HEK293T (cell line): ENCODE data around the gene PRDM16.

Source experiments
- ELF4 ChIP-seq: fragments of 450-650 bp; IDR thresholded peaks from 2 replicates; pipeline ENCODE4 v1.6.1; 2017; ENCODE audit warnings: antibody characterized with exemption
- FOXK2 ChIP-seq: fragments of 450-650 bp; IDR thresholded peaks from 2 replicates; pipeline ENCODE4 v1.6.1; 2016; ENCODE audit warnings: mild to moderate bottlenecking
- FOXM1 ChIP-seq: fragments of 450-650 bp; IDR thresholded peaks from 2 replicates; pipeline ENCODE4 v1.6.1; 2017; ENCODE audit warnings: mild to moderate bottlenecking, borderline replicate concordance
- LEF1 ChIP-seq: fragments of 450-650 bp; IDR thresholded peaks from 2 replicates; pipeline ENCODE4 v1.6.1; 2017; ENCODE audit warnings: mild to moderate bottlenecking, borderline replicate concordance
- TARDBP ChIP-seq: fragments of 450-650 bp; IDR thresholded peaks from 2 replicates; pipeline ENCODE4 v1.6.1; 2016
- ZNF384 ChIP-seq: fragments of 450-650 bp; IDR thresholded peaks from 2 replicates; pipeline ENCODE4 v1.6.1; 2016

DNA sequence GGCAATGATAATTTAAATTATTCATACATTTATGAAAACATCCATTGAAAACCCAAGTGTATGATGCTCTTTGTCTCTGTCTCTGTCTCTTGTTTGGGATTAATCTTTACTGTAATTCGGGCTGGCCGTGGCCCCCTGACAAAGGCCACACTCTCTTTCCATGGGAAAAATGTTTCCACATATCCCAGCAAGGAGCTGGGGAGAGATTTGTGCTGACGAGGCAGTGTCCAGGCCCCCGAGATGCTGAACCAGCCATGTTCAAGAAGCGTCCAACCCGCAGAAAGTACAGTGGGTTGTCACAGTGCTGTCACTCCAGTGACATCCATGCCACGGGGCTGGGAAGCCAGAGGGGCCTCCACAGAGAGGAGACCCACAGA, 147.0 kb downstream of the PRDM16 start:
- TF ChIP-seq TARDBP, result no peak
- no peak for TF ChIP-seq ZNF384
- TF ChIP-seq LEF1, result no peak
- TF ChIP-seq ELF4, result no peak
- TF ChIP-seq FOXM1, result no peak
- TF ChIP-seq FOXK2, result no peak
